Measurements from ENCODE around the gene TYK2. TPM values are rescaled to one million over a fixed set of nuclear protein-coding genes. Genes with fewer than 3 reads are reported as not detected.

Gene TYK2
- total and polyA plus RNA-seq, 2 of the 13 experiments (the other 11 are each of a cell fraction or from before 2014, with no cell fraction given), result 38.8 to 60.1 TPM

GRCh38 chr19:10333758-10334587, 46.4 kb downstream of the TYK2 start (continued):
- TF ChIP-seq ZIK1 (CRISPR knock-in tag; IDR thresholded peaks at IDR 0.05; ENCODE audit: borderline replicate concordance, low read depth) (no peak), ZNF20 (CRISPR knock-in tag; IDR thresholded peaks at IDR 0.05) (no peak), JDP2 (CRISPR knock-in tag; IDR thresholded peaks at IDR 0.05; ENCODE audit: borderline replicate concordance) (no peak), ZBTB7B (CRISPR knock-in tag; IDR thresholded peaks at IDR 0.05) (no peak), ZNF770 (CRISPR knock-in tag; IDR thresholded peaks at IDR 0.05) (no peak), SMARCC2 (IDR thresholded peaks at IDR 0.05) (no peak), MAFG (CRISPR knock-in tag; IDR thresholded peaks at IDR 0.05) (no peak), HCFC1 (IDR thresholded peaks at IDR 0.05; ENCODE audit: low read depth, low read length) (no peak), RELA (CRISPR knock-in tag; IDR thresholded peaks at IDR 0.05) (no peak), STAG1 (CRISPR knock-in tag; IDR thresholded peaks at IDR 0.05) (no peak), MTA3 (CRISPR knock-in tag; IDR thresholded peaks at IDR 0.05) (no peak), POGK (CRISPR knock-in tag; conservative IDR thresholded peaks at IDR 0.05) (no peak), PPARG (CRISPR knock-in tag; conservative IDR thresholded peaks at IDR 0.05) (peak; percentile 68), BATF2 (CRISPR knock-in tag; IDR thresholded peaks at IDR 0.05) (no peak), NR2F2 (IDR thresholded peaks at IDR 0.05; ENCODE audit: borderline replicate concordance, low read depth) (no peak), ZNF350 (CRISPR knock-in tag; IDR thresholded peaks at IDR 0.05; ENCODE audit: borderline replicate concordance, low read depth) (no peak), TFAP4 (IDR thresholded peaks at IDR 0.05; ENCODE audit: borderline replicate concordance, low read depth) (0 out of 2 replicates have a peak, but pooled peaks have one; percentile 5), KAT2B (IDR thresholded peaks at IDR 0.05; ENCODE audit: borderline replicate concordance, low read depth, low read length) (no peak), ZBTB25 (CRISPR knock-in tag; IDR thresholded peaks at IDR 0.05) (no peak), TBX3 (IDR thresholded peaks at IDR 0.05; ENCODE audit: borderline replicate concordance) (no peak), ZNF558 (CRISPR knock-in tag; IDR thresholded peaks at IDR 0.05; ENCODE audit: borderline replicate concordance) (peak; percentile 19; the same call in 1 of the 2 replicates), POGZ (CRISPR knock-in tag; IDR thresholded peaks at IDR 0.05) (no peak), ZNF572 (CRISPR knock-in tag; IDR thresholded peaks at IDR 0.05) (no peak), TEAD2 (CRISPR knock-in tag; IDR thresholded peaks at IDR 0.05) (no peak)
